ENCODE measurements around the gene MBOAT2. TPM values are rescaled to one million over a fixed set of nuclear protein-coding genes. Genes with fewer than 3 reads are reported as not detected.

Gene MBOAT2
- total and polyA plus RNA-seq, 11 donors: 4.5 to 34.9 (median 16.1) TPM

GRCh38 chr2:8841932-8842331 lies 161.6 kb downstream of the MBOAT2 start:
- peaks cover 0 to 8% (median 2%) of the 10 kb centered on the region in 12 donors for H3K4me1 ChIP-seq
- no peak overlapping the region for H3K27ac ChIP-seq
- WGBS, 4 donors: 87 to 92% (median 89%) methylated on average over 4 of the region's 4 CpGs
- H3K27me3 ChIP-seq: peaks cover 0 to 7% (median 0%) of the 10 kb centered on the region in 9 donors
- intact Hi-C loops (cut with DNase I): no loop called here
- DNase-seq (no peak), ATAC-seq (no peak)
- TF ChIP-seq POLR2A (IDR thresholded peaks at IDR 0.05): no peak
- no peak for TF ChIP-seq CTCF (IDR thresholded peaks at IDR 0.05)
- H3K36me3 ChIP-seq: no peaks in the 10 kb centered on the region
- no peak overlapping the region for H3K4me3 ChIP-seq
- H3K9me3 ChIP-seq: no peaks in the 10 kb centered on the region

DNA sequence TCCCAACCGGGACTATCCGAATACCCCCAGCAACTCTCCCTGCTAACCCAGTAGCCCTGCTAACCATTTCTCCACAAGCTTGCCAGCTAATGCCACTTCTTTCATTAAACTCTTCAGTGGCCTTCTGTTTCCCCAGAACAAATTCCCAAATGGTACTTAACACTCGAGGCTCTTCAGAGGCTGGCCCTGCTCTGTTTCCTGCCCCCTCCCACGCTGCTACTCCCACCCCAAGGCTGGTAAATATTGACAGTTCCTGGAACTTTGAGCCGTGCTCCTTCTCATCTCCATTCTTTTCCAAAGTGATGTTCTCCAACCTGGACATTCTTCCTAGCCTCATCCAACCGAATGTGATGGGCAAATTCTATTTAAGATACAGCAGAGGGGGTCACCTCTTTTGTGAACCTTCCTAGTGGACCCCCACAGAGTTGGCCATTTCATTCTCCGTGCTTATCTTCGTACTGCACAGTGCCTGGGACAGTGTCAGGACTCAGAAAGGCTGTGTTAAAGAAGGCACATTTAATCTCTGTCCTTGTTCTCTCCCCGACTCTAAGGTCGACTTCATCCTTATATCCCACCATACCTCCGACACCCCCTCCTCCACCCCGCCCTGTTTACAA lies 162.9 kb downstream of the MBOAT2 start:
- TF ChIP-seq POLR2A (IDR thresholded peaks at IDR 0.05): no peak
- TF ChIP-seq CTCF (IDR thresholded peaks at IDR 0.05): no peak
- Histone ChIP-seq H3K9me3 (no peaks in the 10 kb centered on the region), H3K4me1 (peaks cover 0 to 17% (median 10%) of the 10 kb centered on the region in 12 donors), H3K36me3 (no peaks in the 10 kb centered on the region), H3K27me3 (peaks cover 0 to 4% (median 0%) of the 10 kb centered on the region in 9 donors), H3K27ac (no peak overlapping the region), H3K4me3 (no peak overlapping the region)
- WGBS, 4 donors: 70 to 82% (median 78%) methylated on average over 11 to 12 of the region's 12 CpGs
- intact Hi-C loops (cut with DNase I): no loop called here
- no peak for ATAC-seq
- no peak for DNase-seq

GRCh38 chr2:8839189-8839965 lies 164.1 kb downstream of the MBOAT2 start:
- Histone ChIP-seq H3K27ac (no peak overlapping the region), H3K27me3 (no peaks in the 10 kb centered on the region), H3K4me3 (no peak overlapping the region), H3K4me1 (peaks cover 0 to 29% (median 22%) of the 10 kb centered on the region in 12 donors), H3K9me3 (no peaks in the 10 kb centered on the region), H3K36me3 (no peaks in the 10 kb centered on the region)
- DNase-seq: no peak
- ATAC-seq: no peak
- TF ChIP-seq CTCF (IDR thresholded peaks at IDR 0.05): no peak
- TF ChIP-seq POLR2A (IDR thresholded peaks at IDR 0.05): no peak
- intact Hi-C loops (cut with DNase I): loop anchor here in 1 of 10 donors (10.0 kb wide), 1 partner anchor 165 kb away; the partner anchor contains the start of gene MBOAT2
- 64 to 76% (median 75%) methylated on average over 5 of the region's 5 CpGs for WGBS, 4 donors

DNA sequence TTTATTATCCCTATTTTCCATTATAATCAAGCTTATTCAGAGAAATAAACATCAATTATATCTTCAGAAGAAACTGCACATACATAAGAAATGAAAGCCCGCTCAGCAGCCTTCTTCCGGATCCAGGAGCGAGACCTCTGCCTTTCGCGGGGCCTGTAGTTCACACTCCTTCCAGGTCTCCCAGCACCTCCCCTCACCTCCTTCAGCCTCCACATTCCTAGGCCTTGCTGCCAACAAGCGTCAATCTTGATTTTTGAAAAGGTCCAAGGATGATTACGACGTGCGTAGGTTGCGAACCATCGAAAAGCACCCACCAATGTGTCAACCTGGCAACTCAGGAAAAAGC lies 165.7 kb downstream of the MBOAT2 start:
- 73 to 80% (median 74%) methylated on average over 11 of the region's 11 CpGs for WGBS, 4 donors
- DNase-seq (peak in 1 of 5 donors; percentile 28), ATAC-seq (peak in 2 of 4 donors; percentile 6 to 10)
- H3K4me3 ChIP-seq: peak overlapping the region in 11 of 12 donors; percentile 71 to 99 (median 96)
- H3K4me1 ChIP-seq: peaks cover 0 to 44% (median 34%) of the 10 kb centered on the region in 12 donors
- H3K9me3 ChIP-seq: no peaks in the 10 kb centered on the region
- no peaks in the 10 kb centered on the region for H3K27me3 ChIP-seq
- H3K36me3 ChIP-seq: no peaks in the 10 kb centered on the region
- H3K27ac ChIP-seq: peak overlapping the region in 10 of 12 donors; percentile 48 to 94 (median 84)
- intact Hi-C loops (cut with DNase I): loop anchor here in 1 of 10 donors (10.0 kb wide), 1 partner anchor 167 kb away; the partner anchor contains the start of gene MBOAT2
- TF ChIP-seq POLR2A (IDR thresholded peaks at IDR 0.05) (no peak), CTCF (IDR thresholded peaks at IDR 0.05) (no peak)
